ENCODE data around the gene PRKG1.

- TF ChIP-seq CTCF (IDR thresholded peaks at IDR 0.05) (no peak), EZH2 (IDR thresholded peaks at IDR 0.05; ENCODE audit: borderline replicate concordance, insufficient read depth, low read depth, low read length, poor library complexity, severe bottlenecking) (no peak)
Measured at GRCh38 chr10:52030975-52031374, 956.7 kb downstream of the PRKG1 start.

Data from B cell (primary cell).